ENCODE data around the gene CDKAL1.

GRCh38 chr6:21051777-21052176 lies 517.5 kb downstream of the CDKAL1 start:
- TF ChIP-seq KLF5 (IDR thresholded peaks at IDR 0.05; ENCODE audit: partially characterized antibody) = no peak
- TF ChIP-seq, protein P1, sequence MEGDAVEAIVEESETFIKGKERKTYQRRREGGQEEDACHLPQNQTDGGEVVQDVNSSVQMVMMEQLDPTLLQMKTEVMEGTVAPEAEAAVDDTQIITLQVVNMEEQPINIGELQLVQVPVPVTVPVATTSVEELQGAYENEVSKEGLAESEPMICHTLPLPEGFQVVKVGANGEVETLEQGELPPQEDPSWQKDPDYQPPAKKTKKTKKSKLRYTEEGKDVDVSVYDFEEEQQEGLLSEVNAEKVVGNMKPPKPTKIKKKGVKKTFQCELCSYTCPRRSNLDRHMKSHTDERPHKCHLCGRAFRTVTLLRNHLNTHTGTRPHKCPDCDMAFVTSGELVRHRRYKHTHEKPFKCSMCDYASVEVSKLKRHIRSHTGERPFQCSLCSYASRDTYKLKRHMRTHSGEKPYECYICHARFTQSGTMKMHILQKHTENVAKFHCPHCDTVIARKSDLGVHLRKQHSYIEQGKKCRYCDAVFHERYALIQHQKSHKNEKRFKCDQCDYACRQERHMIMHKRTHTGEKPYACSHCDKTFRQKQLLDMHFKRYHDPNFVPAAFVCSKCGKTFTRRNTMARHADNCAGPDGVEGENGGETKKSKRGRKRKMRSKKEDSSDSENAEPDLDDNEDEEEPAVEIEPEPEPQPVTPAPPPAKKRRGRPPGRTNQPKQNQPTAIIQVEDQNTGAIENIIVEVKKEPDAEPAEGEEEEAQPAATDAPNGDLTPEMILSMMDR (IDR thresholded peaks at IDR 0.05 in 2 of 3, conservative IDR thresholded peaks at IDR 0.05 in 1 of 3; ENCODE audit: control insufficient read depth in 2 of 3, extremely low read depth in 1 of 3, insufficient read depth in 1 of 3, low read depth in 3 of 3, low read length in 3 of 3) = no peak
- no peak for TF ChIP-seq SUPT20H (IDR thresholded peaks at IDR 0.05; ENCODE audit: borderline replicate concordance, control insufficient read depth, low read depth, low read length)
- TF ChIP-seq EP300 (IDR thresholded peaks at IDR 0.05; ENCODE audit: borderline replicate concordance in 1 of 2, control insufficient read depth in 1 of 2, low read depth in 2 of 2, low read length in 2 of 2) = no peak
- TF ChIP-seq MXI1 (IDR thresholded peaks at IDR 0.05; ENCODE audit: low read depth, low read length) = no peak
- TF ChIP-seq MAX (IDR thresholded peaks at IDR 0.05; ENCODE audit: low read depth, low read length) = no peak
- no peak for TF ChIP-seq CEBPB (IDR thresholded peaks at IDR 0.05; ENCODE audit: borderline replicate concordance in 1 of 2, low read depth in 2 of 2, low read length in 2 of 2)
- TF ChIP-seq CREM (IDR thresholded peaks at IDR 0.05; ENCODE audit: low read depth) = no peak
- TF ChIP-seq RAD21 (IDR thresholded peaks at IDR 0.05; ENCODE audit: insufficient read depth, low read depth, low read length) = no peak
- TF ChIP-seq ZNF207 (IDR thresholded peaks at IDR 0.05; ENCODE audit: borderline replicate concordance) = no peak
- no peak for TF ChIP-seq PAX5 (IDR thresholded peaks at IDR 0.05; ENCODE audit: borderline replicate concordance, low read depth, low read length)
